ENCODE data around the gene PRPF18.

PRPF18 gene

DNA sequence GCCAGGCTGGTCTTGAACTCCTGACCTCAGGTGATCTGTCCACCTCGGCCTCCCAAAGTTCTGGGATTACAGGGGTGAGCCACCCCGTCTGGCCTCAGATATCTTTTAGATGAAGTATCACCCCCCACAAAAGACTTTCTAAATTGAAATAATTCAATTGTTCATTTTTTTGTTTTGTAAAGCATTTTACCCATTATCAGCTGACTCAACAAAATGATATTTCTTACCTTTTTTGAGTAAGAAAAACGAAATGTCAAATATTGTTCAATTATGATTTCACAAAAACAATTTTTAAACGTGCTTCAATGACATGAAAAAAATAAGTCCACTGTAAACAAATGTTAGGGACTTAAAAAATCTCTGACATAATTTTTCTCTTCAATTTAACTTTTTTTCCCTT, 822 bp upstream of the PRPF18 start:
- TF ChIP-seq, protein P1, sequence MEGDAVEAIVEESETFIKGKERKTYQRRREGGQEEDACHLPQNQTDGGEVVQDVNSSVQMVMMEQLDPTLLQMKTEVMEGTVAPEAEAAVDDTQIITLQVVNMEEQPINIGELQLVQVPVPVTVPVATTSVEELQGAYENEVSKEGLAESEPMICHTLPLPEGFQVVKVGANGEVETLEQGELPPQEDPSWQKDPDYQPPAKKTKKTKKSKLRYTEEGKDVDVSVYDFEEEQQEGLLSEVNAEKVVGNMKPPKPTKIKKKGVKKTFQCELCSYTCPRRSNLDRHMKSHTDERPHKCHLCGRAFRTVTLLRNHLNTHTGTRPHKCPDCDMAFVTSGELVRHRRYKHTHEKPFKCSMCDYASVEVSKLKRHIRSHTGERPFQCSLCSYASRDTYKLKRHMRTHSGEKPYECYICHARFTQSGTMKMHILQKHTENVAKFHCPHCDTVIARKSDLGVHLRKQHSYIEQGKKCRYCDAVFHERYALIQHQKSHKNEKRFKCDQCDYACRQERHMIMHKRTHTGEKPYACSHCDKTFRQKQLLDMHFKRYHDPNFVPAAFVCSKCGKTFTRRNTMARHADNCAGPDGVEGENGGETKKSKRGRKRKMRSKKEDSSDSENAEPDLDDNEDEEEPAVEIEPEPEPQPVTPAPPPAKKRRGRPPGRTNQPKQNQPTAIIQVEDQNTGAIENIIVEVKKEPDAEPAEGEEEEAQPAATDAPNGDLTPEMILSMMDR (conservative IDR thresholded peaks at IDR 0.05; ENCODE audit: low read depth, low read length): no peak
- no peak overlapping the region for H3K4me3 ChIP-seq (ENCODE audit: low read depth, low read length)
- no peak for DNase-seq (ENCODE audit: low read depth)

DNA sequence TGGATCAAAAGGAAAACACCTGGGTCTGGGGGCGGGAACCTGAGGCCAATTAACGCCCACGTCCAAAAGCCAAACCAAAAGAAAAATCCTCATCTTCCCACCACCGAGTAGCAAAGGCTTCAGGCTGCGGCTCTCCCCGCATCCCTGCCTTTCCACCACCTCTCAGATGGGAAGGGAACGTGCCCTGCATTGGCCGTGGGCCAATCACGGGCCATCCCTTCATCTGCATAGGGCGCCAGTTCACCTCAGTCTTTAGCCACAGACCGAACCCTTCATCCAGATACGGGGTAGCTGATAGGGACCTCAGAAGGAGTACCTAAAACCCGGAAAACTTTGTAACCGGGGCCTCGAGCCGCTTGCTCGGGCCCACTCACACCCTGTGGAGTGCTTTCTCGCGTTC, 626 bp downstream of the PRPF18 start:
- TF ChIP-seq, protein P1 (conservative IDR thresholded peaks at IDR 0.05; ENCODE audit: low read depth, low read length): no peak
- peak overlapping the region; percentile 94 for H3K4me3 ChIP-seq (ENCODE audit: low read depth, low read length)
- DNase-seq (ENCODE audit: low read depth): peak; percentile 7

DNA sequence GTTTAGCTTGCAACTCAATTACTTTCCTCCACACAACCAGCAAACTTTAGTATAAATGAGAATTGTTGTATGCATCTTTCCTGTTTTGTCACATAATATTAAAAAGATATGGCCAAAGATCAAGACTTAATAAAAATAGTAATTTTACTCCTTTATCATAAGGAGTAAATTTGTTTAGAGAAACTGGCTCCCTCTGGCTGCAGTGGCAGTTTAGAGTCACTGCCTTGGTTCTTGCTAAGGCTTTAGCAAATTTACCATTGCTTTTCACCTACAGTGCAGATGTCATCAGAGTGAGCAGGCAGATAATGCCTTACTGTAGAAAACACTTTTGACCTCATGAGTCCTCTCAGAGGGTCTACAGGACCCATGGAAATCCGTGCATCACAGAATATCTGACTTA, 2.6 kb downstream of the PRPF18 start:
- H3K4me3 ChIP-seq (ENCODE audit: low read depth, low read length): no peak overlapping the region
- TF ChIP-seq, protein P1 (conservative IDR thresholded peaks at IDR 0.05; ENCODE audit: low read depth, low read length): peak; percentile 50
- DNase-seq (ENCODE audit: low read depth): peak; percentile 23

DNA sequence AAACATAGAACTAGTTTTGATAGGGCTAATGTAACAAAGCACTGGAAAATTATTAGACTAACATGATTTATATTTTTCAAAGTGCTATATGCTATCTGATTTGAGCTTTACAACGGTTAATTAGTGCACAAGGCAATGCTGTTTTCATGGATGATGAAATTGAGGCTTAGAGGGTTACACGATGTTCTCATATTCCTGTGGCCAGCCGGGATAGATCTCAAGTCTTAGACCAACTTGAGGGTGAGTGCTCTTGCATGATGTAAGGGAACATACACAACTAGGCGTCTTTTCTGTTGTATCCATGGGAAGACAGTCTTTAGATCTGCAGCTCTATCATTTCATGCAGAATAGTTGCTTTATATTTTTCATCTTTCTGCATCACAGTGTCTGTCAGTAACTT, 4.1 kb downstream of the PRPF18 start:
- TF ChIP-seq, protein P1 (conservative IDR thresholded peaks at IDR 0.05; ENCODE audit: low read depth, low read length): no peak
- DNase-seq (ENCODE audit: low read depth): peak; percentile 1
- no peak overlapping the region for H3K4me3 ChIP-seq (ENCODE audit: low read depth, low read length)

DNA sequence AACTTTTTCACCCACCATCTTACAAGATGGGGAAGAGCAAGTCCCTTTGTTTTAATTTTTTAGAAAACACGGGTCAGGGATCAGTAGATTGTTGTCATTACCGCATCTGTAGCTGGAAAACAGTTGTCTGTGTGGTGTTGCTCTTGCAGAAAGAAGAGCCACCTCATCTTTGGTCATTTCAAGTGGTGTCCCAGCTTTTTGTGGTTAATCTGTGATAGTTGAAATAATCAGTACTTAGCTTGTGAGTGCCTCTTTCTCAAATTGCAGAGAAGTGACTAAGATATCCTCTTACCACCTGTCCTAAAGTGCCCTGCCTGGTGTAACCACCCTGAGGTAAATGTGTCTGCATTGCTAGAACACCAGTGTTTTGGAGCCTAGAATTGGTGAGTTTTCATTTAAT, 5.5 kb downstream of the PRPF18 start:
- TF ChIP-seq, protein P1 (conservative IDR thresholded peaks at IDR 0.05; ENCODE audit: low read depth, low read length): no peak
- no peak for DNase-seq (ENCODE audit: low read depth)
- H3K4me3 ChIP-seq (ENCODE audit: low read depth, low read length): no peak overlapping the region

DNA sequence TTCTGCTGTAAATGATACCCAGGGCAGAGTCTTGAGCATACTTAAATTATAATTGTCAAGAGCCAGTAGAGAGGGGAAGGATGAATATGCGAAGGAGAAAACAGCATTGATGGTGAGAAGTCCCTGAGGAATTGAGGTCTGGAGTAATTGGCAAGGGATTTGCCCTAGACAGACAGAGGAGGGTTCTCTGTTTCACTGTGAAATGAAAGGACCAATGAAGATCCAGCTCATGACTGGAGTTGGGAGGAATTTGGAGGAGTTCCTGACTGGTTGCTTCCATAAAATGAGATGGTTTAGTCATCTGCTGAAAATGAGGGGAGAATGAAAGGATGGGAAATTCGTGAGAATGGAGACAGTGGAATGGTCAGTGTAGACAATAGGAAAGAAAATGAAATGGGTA, 6.8 kb downstream of the PRPF18 start:
- DNase-seq (ENCODE audit: low read depth): no peak
- TF ChIP-seq, protein P1 (conservative IDR thresholded peaks at IDR 0.05; ENCODE audit: low read depth, low read length): no peak
- no peak overlapping the region for H3K4me3 ChIP-seq (ENCODE audit: low read depth, low read length)

DNA sequence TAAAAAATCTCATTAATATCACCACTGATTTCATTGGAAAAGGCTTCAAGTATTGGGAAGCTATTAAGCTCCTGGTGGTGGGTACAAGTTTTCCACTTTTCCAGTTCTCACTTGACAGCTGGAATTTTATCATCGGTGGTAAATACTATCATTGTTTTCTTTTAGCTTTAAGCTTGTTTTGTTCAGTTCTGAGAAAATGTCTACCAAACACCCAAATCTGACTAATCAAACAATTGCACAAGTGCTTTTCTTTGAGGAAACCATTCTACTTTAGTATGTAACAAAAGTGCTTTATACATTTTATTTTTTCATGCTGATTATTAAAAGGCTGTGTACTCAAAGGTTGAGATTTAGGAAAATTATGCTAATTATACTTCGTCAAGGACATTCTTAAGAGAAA, 7.9 kb downstream of the PRPF18 start:
- no peak overlapping the region for H3K4me3 ChIP-seq (ENCODE audit: low read depth, low read length)
- TF ChIP-seq, protein P1 (conservative IDR thresholded peaks at IDR 0.05; ENCODE audit: low read depth, low read length): no peak
- no peak for DNase-seq (ENCODE audit: low read depth)
